K562 (cell line): Measurements from ENCODE around the gene HCRTR2.

Source experiments
- CBX3 ChIP-seq, 2 experiments: IDR thresholded peaks; 1 replicate in 1 of 2; 2 replicates in 1 of 2; pipeline ENCODE4 v1.6.1; 2012; ENCODE audit warnings: inconsistent platforms in 2 of 2, low read length in 2 of 2, borderline replicate concordance in 1 of 2, control low read depth in 1 of 2
- CREB1 ChIP-seq, 2 experiments: sonication (generic) in 1 of 2; formaldehyde crosslinking in 1 of 2; IDR thresholded peaks; 2 replicates each; pipeline versions ENCODE4 v1.6.1 to v1.8.0; 2012 to 2022; ENCODE audit warnings: inconsistent platforms in 1 of 2, mild to moderate bottlenecking in 1 of 2, missing genetic modification reagents in 1 of 2, moderate library complexity in 1 of 2
- HMG20B ChIP-seq: fragments of 250-450 bp; sonication (Bioruptor Pico); IDR thresholded peaks from 2 replicates; pipeline ENCODE4 v1.5.0; 2021; ENCODE audit warnings: mild to moderate bottlenecking
- LARP7 ChIP-seq: fragments of 450-650 bp; IDR thresholded peaks from 2 replicates; pipeline ENCODE4 v1.6.1; 2016
- RAD51 ChIP-seq: fragments of 450-650 bp; IDR thresholded peaks from 2 replicates; pipeline ENCODE4 v1.7.1; 2016; ENCODE audit warnings: low read depth, mild to moderate bottlenecking, borderline replicate concordance
- SREBF2 ChIP-seq: sonication (generic); formaldehyde crosslinking; IDR thresholded peaks from 2 replicates; pipeline ENCODE4 v1.4.0; 2020; ENCODE audit warnings: mild to moderate bottlenecking, missing genetic modification reagents
- ZBTB7A ChIP-seq: IDR thresholded peaks from 2 replicates; pipeline ENCODE4 v1.6.1; 2011; ENCODE audit warnings: low read depth, mild to moderate bottlenecking, low read length, moderate library complexity, borderline replicate concordance; ENCODE audit not compliant: control insufficient read depth
- ZFP1 ChIP-seq: fragments of 450-650 bp; formaldehyde crosslinking; IDR thresholded peaks from 2 replicates; pipeline ENCODE4 v1.4.0; 2020; ENCODE audit warnings: mild to moderate bottlenecking, mixed read lengths
- ZNF175 ChIP-seq: fragments of 200-800 bp; sonication (Bioruptor generic); IDR thresholded peaks from 2 replicates; pipeline ENCODE4 v1.6.1; 2016; ENCODE audit warnings: low read depth, mild to moderate bottlenecking, missing genetic modification characterization, missing compliant biosample characterization
- TF ChIP-seq, protein P1 (sequence below), 3 experiments: IDR thresholded peaks in 2 of 3; conservative IDR thresholded peaks in 1 of 3; 2 replicates each; pipeline ENCODE4 v1.5.1; 2011 to 2012; ENCODE audit warnings: low read length in 3 of 3, mild to moderate bottlenecking in 3 of 3, control low read depth in 2 of 3, improper control_type of control experiment in 1 of 3, inconsistent platforms in 1 of 3, low read depth in 1 of 3, mixed read lengths in 1 of 3, moderate library complexity in 1 of 3; ENCODE audit not compliant: insufficient read depth in 2 of 3

DNA sequence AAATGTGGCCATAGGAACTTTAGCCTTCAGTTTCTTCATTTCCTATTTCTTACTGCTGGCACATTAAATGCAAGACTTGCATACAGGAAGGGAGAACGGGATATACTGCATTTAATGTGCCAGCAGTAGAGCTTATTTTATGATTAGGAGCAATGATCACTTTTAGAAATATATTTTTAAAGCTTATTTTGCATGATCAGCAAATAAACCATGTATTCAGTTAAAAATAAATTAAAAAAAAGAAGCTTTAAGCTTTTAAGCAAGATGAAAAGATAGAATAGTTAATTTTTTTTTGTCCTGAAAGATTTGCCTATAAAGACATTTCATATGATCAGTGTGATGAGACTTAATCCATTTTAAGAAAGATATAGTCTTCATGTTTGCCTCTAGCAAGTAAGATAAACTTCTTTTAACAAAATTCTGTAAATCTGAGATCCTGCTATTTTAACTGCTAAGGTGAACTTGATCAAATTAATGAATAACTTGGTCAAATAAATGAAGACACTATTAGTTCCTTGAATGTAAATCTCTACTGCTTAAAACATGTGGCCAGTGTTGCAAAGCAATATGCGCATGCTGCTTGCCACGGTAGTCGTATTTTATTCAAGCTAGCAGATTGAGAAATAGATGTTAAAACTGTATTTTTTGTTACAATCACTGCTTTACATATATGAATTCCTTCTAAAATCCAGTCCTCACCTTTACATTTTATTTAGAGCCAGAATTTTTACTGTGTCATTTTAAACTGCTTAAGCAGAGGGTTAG, 36.2 kb upstream of the HCRTR2 start:
- TF ChIP-seq, protein P1, sequence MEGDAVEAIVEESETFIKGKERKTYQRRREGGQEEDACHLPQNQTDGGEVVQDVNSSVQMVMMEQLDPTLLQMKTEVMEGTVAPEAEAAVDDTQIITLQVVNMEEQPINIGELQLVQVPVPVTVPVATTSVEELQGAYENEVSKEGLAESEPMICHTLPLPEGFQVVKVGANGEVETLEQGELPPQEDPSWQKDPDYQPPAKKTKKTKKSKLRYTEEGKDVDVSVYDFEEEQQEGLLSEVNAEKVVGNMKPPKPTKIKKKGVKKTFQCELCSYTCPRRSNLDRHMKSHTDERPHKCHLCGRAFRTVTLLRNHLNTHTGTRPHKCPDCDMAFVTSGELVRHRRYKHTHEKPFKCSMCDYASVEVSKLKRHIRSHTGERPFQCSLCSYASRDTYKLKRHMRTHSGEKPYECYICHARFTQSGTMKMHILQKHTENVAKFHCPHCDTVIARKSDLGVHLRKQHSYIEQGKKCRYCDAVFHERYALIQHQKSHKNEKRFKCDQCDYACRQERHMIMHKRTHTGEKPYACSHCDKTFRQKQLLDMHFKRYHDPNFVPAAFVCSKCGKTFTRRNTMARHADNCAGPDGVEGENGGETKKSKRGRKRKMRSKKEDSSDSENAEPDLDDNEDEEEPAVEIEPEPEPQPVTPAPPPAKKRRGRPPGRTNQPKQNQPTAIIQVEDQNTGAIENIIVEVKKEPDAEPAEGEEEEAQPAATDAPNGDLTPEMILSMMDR (IDR thresholded peaks at IDR 0.05 in 2 of 3, conservative IDR thresholded peaks at IDR 0.05 in 1 of 3; ENCODE audit: insufficient read depth in 2 of 3, low read depth in 1 of 3, low read length in 3 of 3) = no peak
- TF ChIP-seq CREB1 (IDR thresholded peaks at IDR 0.05) = no peak
- no peak for TF ChIP-seq CREB1 (CRISPR knock-in tag; IDR thresholded peaks at IDR 0.05)
- no peak for TF ChIP-seq LARP7
- TF ChIP-seq RAD51 = no peak
- TF ChIP-seq CBX3 (IDR thresholded peaks at IDR 0.05; ENCODE audit: borderline replicate concordance in 1 of 2, low read length in 2 of 2) = no peak
- TF ChIP-seq ZFP1 (CRISPR knock-in tag) = no peak
- no peak for TF ChIP-seq ZBTB7A
- no peak for TF ChIP-seq HMG20B (CRISPR knock-in tag)
- no peak for TF ChIP-seq ZNF175
- no peak for TF ChIP-seq SREBF2 (CRISPR knock-in tag)
